Sigmoid colon (tissue), 7 donors: ENCODE results near the gene DNAJB9. TPM values are rescaled to one million over a fixed set of nuclear protein-coding genes. Genes with fewer than 3 reads are reported as not detected.

ENCODE experiments used
- DNase-seq: peaks from one replicate; pipeline ENCODE4 v3.0.0-alpha.2; 2019
- H3K27ac ChIP-seq, 4 donors: fragments of 200-600 bp; sonication (generic); one replicate each; pipeline ENCODE4 v1.5.1; 2016 to 2019; ENCODE audit warnings: mild to moderate bottlenecking in 1 of 4
- H3K27me3 ChIP-seq, 3 donors: fragments of 200-600 bp; sonication (generic); one replicate each; pipeline ENCODE4 v1.5.1; 2019; ENCODE audit warnings: mild to moderate bottlenecking in 1 of 3
- H3K36me3 ChIP-seq, 4 donors: fragments of 200-600 bp; sonication (generic); one replicate each; pipeline ENCODE4 v1.5.1; 2016 to 2019
- H3K4me1 ChIP-seq, 4 donors: fragments of 200-600 bp; sonication (generic); one replicate each; pipeline ENCODE4 v1.5.1; 2017 to 2019
- H3K4me3 ChIP-seq, 4 donors: fragments of 200-600 bp; sonication (generic); one replicate each; pipeline ENCODE4 v1.5.1; 2017 to 2019; ENCODE audit warnings: mild to moderate bottlenecking in 2 of 4, moderate library complexity in 1 of 4
- H3K9me3 ChIP-seq, 4 donors: fragments of 200-600 bp in 3 of 4; sonication (generic) in 3 of 4; one replicate each; pipeline versions ENCODE4 v1.5.1 to v1.6.1; 2013 to 2019
- CTCF ChIP-seq, 4 experiments: fragments of 450-650 bp in 3 of 4; fragments of 200-600 bp in 1 of 4; IDR thresholded peaks; one replicate each; pipeline ENCODE4 v1.5.1; 2016 to 2019; ENCODE audit warnings: antibody characterized with exemption in 4 of 4, mild to moderate bottlenecking in 3 of 4, moderate library complexity in 2 of 4
- EP300 ChIP-seq, 4 donors: sonication (generic); formaldehyde crosslinking; IDR thresholded peaks; one replicate each; pipeline ENCODE4 v1.6.1; 2017; ENCODE audit warnings: antibody characterized with exemption in 4 of 4
- POLR2A ChIP-seq, 2 donors: fragments of 450-650 bp; IDR thresholded peaks; one replicate each; pipeline ENCODE4 v1.6.1; 2016; ENCODE audit warnings: antibody characterized with exemption in 2 of 2, mild to moderate bottlenecking in 2 of 2, moderate library complexity in 2 of 2
- POLR2AphosphoS5 ChIP-seq, 4 donors: sonication (generic); formaldehyde crosslinking; IDR thresholded peaks; one replicate each; pipeline ENCODE4 v1.6.1; 2017; ENCODE audit warnings: antibody characterized with exemption in 4 of 4
- WGBS, 2 donors: extraction: QIAGEN DNeasy Blood & Tissue Kit; methylation state at CpG; one replicate each; pipeline ENCODE4 v1.1.7; 2013; 5-methylcytosine and 5-hydroxymethylcytosine counted together
- intact Hi-C: fragments of 100-400 bp; cut with DNase I; formaldehyde crosslinking; loops from one replicate; pipeline ENCODE4 v1.15.1; 2023
- polyA plus RNA-seq, 3 donors: library from polyadenylated mRNA; stranded (reverse); fragments of 200-250 nt; gene quantifications; one replicate each; pipeline ENCODE4 v1.2.3, GENCODE V29; 2013
- total RNA-seq, 4 donors: library from RNA; depleted of rRNA; stranded (reverse); fragments of >200 nt; gene quantifications; one replicate each; pipeline ENCODE4 v1.1.0, GENCODE V29; 2016
- donor health status: healthy with polysubstance abuse.
- donor health status: Bipolar disorder and iron deficiency.
- donor health status: healthy.

DNAJB9 gene
- total and polyA plus RNA-seq, 7 donors, result 7.8 to 44.3 (median 17.2) TPM

DNA sequence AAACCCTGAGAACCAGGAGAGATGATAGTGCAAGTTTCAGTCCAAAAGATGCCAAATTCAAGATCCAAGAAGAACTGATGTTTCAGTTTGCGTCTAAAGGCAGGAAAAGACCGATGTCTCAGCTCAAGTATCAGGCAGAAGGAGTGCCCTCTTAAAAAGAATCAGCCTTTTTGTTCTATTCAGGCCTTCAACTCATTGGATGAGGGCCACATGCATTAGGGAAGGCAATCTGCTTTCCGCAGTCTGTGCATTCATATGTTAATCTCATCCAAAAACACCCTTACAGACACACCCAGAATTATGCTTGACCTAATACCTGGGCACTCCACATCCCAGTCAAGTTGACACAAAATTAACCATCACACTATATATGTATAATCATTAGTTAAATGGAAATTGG lies 45.2 kb downstream of the DNAJB9 start:
- Histone ChIP-seq H3K27me3 (no peaks in the 10 kb centered on the region), H3K4me1 (no peaks in the 10 kb centered on the region), H3K9me3 (no peaks in the 10 kb centered on the region), H3K36me3 (no peaks in the 10 kb centered on the region), H3K27ac (no peak overlapping the region), H3K4me3 (no peak overlapping the region)
- no peak for DNase-seq
- no peak for TF ChIP-seq POLR2AphosphoS5 (IDR thresholded peaks at IDR 0.05)
- no peak for TF ChIP-seq CTCF (IDR thresholded peaks at IDR 0.05)
- TF ChIP-seq EP300 (IDR thresholded peaks at IDR 0.05), result no peak
- no peak for TF ChIP-seq POLR2A (IDR thresholded peaks at IDR 0.05)
- 90 to 93% methylated on average over 3 of the region's 3 CpGs for WGBS, 2 donors
- intact Hi-C loops, result loop anchor here (5.0 kb wide), 1 partner anchor 1037 kb away; no protein-coding TSS in a partner anchor

DNA sequence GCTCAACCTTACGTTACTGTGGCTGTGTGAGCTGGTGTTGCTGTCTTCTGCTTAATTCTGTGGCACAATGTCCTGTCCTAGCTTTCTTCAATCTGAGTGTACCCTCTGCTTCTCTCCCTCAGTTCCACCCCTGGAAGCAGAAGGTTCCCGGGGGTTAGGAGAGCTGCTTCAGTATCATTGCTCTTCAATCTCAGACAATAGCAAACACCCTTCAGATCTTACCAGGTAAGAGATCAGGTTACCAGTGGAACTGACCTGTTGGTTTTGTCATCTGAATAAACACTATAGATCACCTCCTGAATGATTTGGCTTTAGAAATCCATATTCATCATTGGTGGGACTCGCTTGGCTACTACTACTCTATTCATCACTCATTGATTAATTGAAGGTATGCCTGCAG lies 48.4 kb downstream of the DNAJB9 start:
- WGBS, 2 donors, result 68 to 81% methylated on average over 3 of the region's 3 CpGs
- TF ChIP-seq POLR2AphosphoS5 (IDR thresholded peaks at IDR 0.05), result no peak
- no peak for TF ChIP-seq CTCF (IDR thresholded peaks at IDR 0.05)
- TF ChIP-seq POLR2A (IDR thresholded peaks at IDR 0.05), result no peak
- no peak for TF ChIP-seq EP300 (IDR thresholded peaks at IDR 0.05)
- Histone ChIP-seq H3K27me3 (no peaks in the 10 kb centered on the region), H3K27ac (no peak overlapping the region), H3K4me3 (no peak overlapping the region), H3K9me3 (no peaks in the 10 kb centered on the region), H3K36me3 (no peaks in the 10 kb centered on the region), H3K4me1 (no peaks in the 10 kb centered on the region)
- no peak for DNase-seq
- intact Hi-C loops, result no loop called here

GRCh38 chr7:108623220-108623619 lies 53.5 kb downstream of the DNAJB9 start:
- intact Hi-C loops, result no loop called here
- H3K4me3 ChIP-seq, result no peak overlapping the region
- WGBS, 2 donors, result 74 to 80% methylated on average over 5 of the region's 5 CpGs
- no peaks in the 10 kb centered on the region for H3K9me3 ChIP-seq
- no peak for TF ChIP-seq POLR2A (IDR thresholded peaks at IDR 0.05)
- TF ChIP-seq POLR2AphosphoS5 (IDR thresholded peaks at IDR 0.05), result no peak
- no peak for TF ChIP-seq EP300 (IDR thresholded peaks at IDR 0.05)
- no peak for TF ChIP-seq CTCF (IDR thresholded peaks at IDR 0.05)
- H3K4me1 ChIP-seq, result no peaks in the 10 kb centered on the region
- no peaks in the 10 kb centered on the region for H3K36me3 ChIP-seq
- H3K27ac ChIP-seq, result no peak overlapping the region
- DNase-seq, result no peak
- H3K27me3 ChIP-seq, result no peaks in the 10 kb centered on the region

Other genes with a start within 250 kb of the DNAJB9 start
- gene NRCAM, start 113.4 kb upstream of the DNAJB9 start, total RNA-seq, result 1 to 10 TPM; 1.3 to 3.9 (median 1.6) TPM
- 1 to 10 TPM in 1 of 3 donors, not detected in 2; 2.3 TPM for gene NRCAM, start 113.4 kb upstream of the DNAJB9 start, polyA plus RNA-seq
- gene PNPLA8, start 43.7 kb upstream of the DNAJB9 start, total RNA-seq, result 10 to 100 TPM; 26.3 to 42.9 (median 35.5) TPM
- gene PNPLA8, start 43.7 kb upstream of the DNAJB9 start, polyA plus RNA-seq, result 10 to 100 TPM; 12.0 to 19.4 (median 15.0) TPM
- 10 to 100 TPM; 28.5 to 37.1 (median 31.5) TPM for gene THAP5, start 168 bp upstream of the DNAJB9 start, total RNA-seq
- gene THAP5, start 168 bp upstream of the DNAJB9 start, polyA plus RNA-seq, result 10 to 100 TPM in 1 of 3 donors, 1 to 10 TPM in 2; 9.6 to 12.7 (median 9.7) TPM